Endothelial cell of umbilical vein (primary cell): Measurements from ENCODE around the gene CD300LF. TPM values are rescaled to one million over a fixed set of nuclear protein-coding genes. Genes with fewer than 3 reads are reported as not detected.

ENCODE experiments used
- BruUV-seq: library from RNA; stranded (reverse); fragments of 400-500 nt; replicated peaks from 2 replicates; lab custom pipeline; 2021; lab: Mats Ljungman, UMichigan
- CTCF ChIA-PET: fragments of 300-600, 350-600 bp; sonication (Branson Sonifier 250); formaldehyde crosslinking; loops from one replicate; lab custom pipeline; 2021; ENCODE audit warnings: antibody characterized with exemption, inconsistent platforms; lab: Charles Lee
- POLR2A ChIA-PET: fragments of 300-600, 350-600 bp; sonication (Branson Sonifier 250); formaldehyde crosslinking; loops from one replicate; lab custom pipeline; 2021; ENCODE audit warnings: antibody characterized with exemption, inconsistent platforms; lab: Charles Lee
- DNase-seq: peaks from one replicate; pipeline ENCODE4 v3.0.0-alpha.2; 2011; ENCODE audit warnings: low read depth, low spot score
- FAIRE-seq: peaks from 2 replicates; lab custom pipeline; 2011; peaks lifted over from hg19 to GRCh38; lab: Jason Lieb, UNC
- H2AFZ ChIP-seq: 2 replicates; pipeline ENCODE4 v1.6.0; 2012; ENCODE audit warnings: low read depth, low read length, control low read depth, inconsistent platforms
- H3K27ac ChIP-seq: 2 replicates; pipeline ENCODE4 v1.5.1; 2011; ENCODE audit warnings: low read depth, mild to moderate bottlenecking, control low read depth, low read length, moderate library complexity; ENCODE audit not compliant: insufficient read depth
- H3K27me3 ChIP-seq, 2 experiments: 2 replicates each; pipeline versions ENCODE4 v1.6.0 to v1.6.1; 2011; ENCODE audit warnings: low read length in 2 of 2, mixed read lengths in 1 of 2; ENCODE audit not compliant: control insufficient read depth in 2 of 2, insufficient read depth in 2 of 2
- H3K36me3 ChIP-seq, 2 experiments: 2 replicates in 1 of 2; 3 replicates in 1 of 2; pipeline ENCODE4 v1.5.1; 2011; ENCODE audit warnings: low read length in 2 of 2, mild to moderate bottlenecking in 1 of 2, moderate library complexity in 1 of 2; ENCODE audit not compliant: control insufficient read depth in 2 of 2, insufficient read depth in 2 of 2; ENCODE audit errors: extremely low read depth in 1 of 2
- H3K4me1 ChIP-seq: 3 replicates; pipeline ENCODE4 v1.5.1; 2011; ENCODE audit warnings: mild to moderate bottlenecking, low read length; ENCODE audit not compliant: control insufficient read depth, insufficient read depth; ENCODE audit errors: extremely low read depth
- H3K4me2 ChIP-seq: 2 replicates; pipeline ENCODE4 v1.6.1; 2011; ENCODE audit warnings: low read length, control low read depth, mixed read lengths; ENCODE audit not compliant: insufficient read depth
- H3K4me3 ChIP-seq, 3 experiments: fragments of 200-600 bp in 1 of 3; sonication (generic), shearing (Covaris generic) in 1 of 3; replicated peaks in 1 of 3; 2 replicates each; pipeline ENCODE4 v1.5.1; 2011 to 2016; ENCODE audit warnings: control low read depth in 3 of 3, low read length in 3 of 3, mild to moderate bottlenecking in 2 of 3, inconsistent platforms in 1 of 3, low read depth in 1 of 3, moderate library complexity in 1 of 3; ENCODE audit not compliant: insufficient read depth in 1 of 3
- H3K79me2 ChIP-seq: 2 replicates; pipeline ENCODE4 v1.6.0; 2012; ENCODE audit warnings: low read length, inconsistent platforms; ENCODE audit not compliant: control insufficient read depth, insufficient read depth
- H3K9ac ChIP-seq: replicated peaks from 2 replicates; pipeline ENCODE3; 2011; ENCODE audit warnings: low read length, control low read depth; ENCODE audit not compliant: insufficient read depth; ENCODE audit errors: extremely low read depth
- H3K9me1 ChIP-seq: replicated peaks from 3 replicates; pipeline ENCODE4 v1.6.0; 2011; ENCODE audit warnings: mild to moderate bottlenecking, low read length; ENCODE audit not compliant: control insufficient read depth, insufficient read depth; ENCODE audit errors: extremely low read depth
- H3K9me3 ChIP-seq: replicated peaks from 2 replicates; pipeline ENCODE4 v1.5.1; 2012; ENCODE audit warnings: low read length, inconsistent platforms; ENCODE audit not compliant: control insufficient read depth, insufficient read depth
- H4K20me1 ChIP-seq: replicated peaks from 2 replicates; pipeline ENCODE3; 2011; ENCODE audit warnings: mild to moderate bottlenecking, low read length; ENCODE audit not compliant: control insufficient read depth, insufficient read depth; ENCODE audit errors: extremely low read depth
- CTCF ChIP-seq, 2 donors: IDR thresholded peaks; 1 replicate in 1 of 2; 2 replicates in 1 of 2; pipeline ENCODE4 v1.5.1; 2011; ENCODE audit warnings: low read length in 2 of 2, mild to moderate bottlenecking in 2 of 2, moderate library complexity in 2 of 2, control low read depth in 1 of 2, inconsistent platforms in 1 of 2, low read depth in 1 of 2; ENCODE audit not compliant: insufficient read depth in 1 of 2; ENCODE audit errors: extremely low read depth in 1 of 2
- EZH2 ChIP-seq: IDR thresholded peaks from 2 replicates; pipeline ENCODE4 v1.6.1; 2012; ENCODE audit warnings: borderline replicate concordance, low read depth, mild to moderate bottlenecking, moderate library complexity, low read length, inconsistent platforms; ENCODE audit not compliant: severe bottlenecking
- FOS ChIP-seq: IDR thresholded peaks from 2 replicates; pipeline ENCODE4 v1.6.1; 2011; ENCODE audit warnings: mild to moderate bottlenecking, low read length, moderate library complexity, borderline replicate concordance; ENCODE audit not compliant: insufficient read depth
- JUN ChIP-seq: IDR thresholded peaks from 2 replicates; pipeline ENCODE4 v1.6.1; 2011; ENCODE audit warnings: borderline replicate concordance, low read depth; ENCODE audit not compliant: insufficient read length, insufficient read depth
- MAX ChIP-seq: IDR thresholded peaks from 2 replicates; pipeline ENCODE4 v1.6.1; 2011; ENCODE audit not compliant: insufficient read depth, insufficient read length
- MYC ChIP-seq: IDR thresholded peaks from one replicate; pipeline ENCODE4 v1.6.1; 2011; ENCODE audit warnings: mild to moderate bottlenecking, low read depth, low read length
- POLR2A ChIP-seq: IDR thresholded peaks from 2 replicates; pipeline ENCODE4 v1.6.1; 2012; ENCODE audit warnings: low read depth, mild to moderate bottlenecking, control low read depth, low read length
- dilution Hi-C: fragments of 300-500 bp; cut with MboI; formaldehyde crosslinking; loops from one replicate; pipeline ENCODE4 v1.15.0; 2019; ENCODE audit warnings: low sequenced_read_pairs; ENCODE audit not compliant: extremely low pct_ligation_motif_present
- intact Hi-C: fragments of 100-400 bp; cut with micrococcal nuclease; formaldehyde crosslinking; loops from one replicate; pipeline ENCODE4 v1.10.0; 2022
- polyA plus RNA-seq, 4 experiments: library from polyadenylated mRNA; depleted of rRNA in 3 of 4; stranded (reverse) in 3 of 4; unstranded in 1 of 4; fragments of >200 nt; gene quantifications; 2 replicates each; pipeline versions ENCODE4 v1.2.1 to v1.2.3, GENCODE V29; 2011 to 2012; ENCODE audit warnings: missing spikeins in 1 of 4
- total RNA-seq: library from RNA; stranded (reverse); gene quantifications from 2 replicates; pipeline ENCODE4 v1.2.3, GENCODE V29; 2021

CD300LF gene
- total and polyA plus RNA-seq, 2 donors (not counting 3 experiments of a cell fraction or from before 2014, with no cell fraction given) = not detected

- Histone ChIP-seq H3K9me3 (no peaks in the 10 kb centered on the region), H3K79me2 (no peaks in the 10 kb centered on the region), H3K4me1 (no peaks in the 10 kb centered on the region), H3K36me3 (no peaks in the 10 kb centered on the region), H3K27me3 (no peaks in the 10 kb centered on the region), H3K4me2 (no peak overlapping the region), H3K27ac (no peak overlapping the region), H3K9ac (no peak overlapping the region), H2AFZ (no peak overlapping the region), H3K9me1 (no peaks in the 10 kb centered on the region), H3K4me3 (no peak overlapping the region), H4K20me1 (no peaks in the 10 kb centered on the region)
- DNase-seq (no peak), FAIRE-seq (no peak)
- CTCF ChIA-PET = no interaction called here
- intact Hi-C loops (no loop called here), dilution Hi-C loops (no loop called here)
- POLR2A ChIA-PET = no interaction called here
- no peak for TF ChIP-seq POLR2A
- TF ChIP-seq FOS = no peak
- no peak for TF ChIP-seq MAX
- no peak for TF ChIP-seq CTCF (IDR thresholded peaks at IDR 0.05; ENCODE audit: extremely low read depth in 1 of 2, insufficient read depth in 1 of 2, low read depth in 1 of 2, low read length in 2 of 2)
- TF ChIP-seq EZH2 = no peak
- no peak for TF ChIP-seq JUN
- no peak for TF ChIP-seq MYC
- BruUV-seq = no TSS peak
Measured at GRCh38 chr17:74713171-74713755, 540 bp upstream of the CD300LF start.
